GM12865 (cell line): ENCODE results near the gene SP3.

Experiments used
- DNase-seq: peaks from one replicate; pipeline ENCODE4 v3.0.0; 2010; ENCODE audit warnings: low read depth
- H3K4me3 ChIP-seq: 2 replicates; pipeline ENCODE4 v1.5.1; 2011; ENCODE audit warnings: mild to moderate bottlenecking, low read depth, low read length, control low read depth
- CTCF ChIP-seq: IDR thresholded peaks from 2 replicates; pipeline ENCODE4 v1.5.1; 2011; ENCODE audit warnings: low read length, control low read depth, low read depth, inconsistent platforms; ENCODE audit not compliant: insufficient read depth; ENCODE audit errors: missing control alignments

The SP3 gene

GRCh38 chr2:173929441-173929840 lies 35.7 kb downstream of the SP3 start:
- no peak overlapping the region for H3K4me3 ChIP-seq
- TF ChIP-seq CTCF, result no peak
- DNase-seq, result no peak

GRCh38 chr2:173926875-173927274 lies 38.3 kb downstream of the SP3 start:
- no peak overlapping the region for H3K4me3 ChIP-seq
- no peak for DNase-seq
- TF ChIP-seq CTCF, result no peak

GRCh38 chr2:173924285-173924684 lies 40.9 kb downstream of the SP3 start:
- TF ChIP-seq CTCF, result no peak
- no peak for DNase-seq
- no peak overlapping the region for H3K4me3 ChIP-seq

GRCh38 chr2:173922760-173923159 lies 42.4 kb downstream of the SP3 start:
- TF ChIP-seq CTCF, result no peak

GRCh38 chr2:173922068-173922467 lies 43.1 kb downstream of the SP3 start:
- TF ChIP-seq CTCF, result no peak
- DNase-seq, result no peak
- H3K4me3 ChIP-seq, result no peak overlapping the region

More at GRCh38 chr2:173922760-173923159, 42.4 kb downstream of the SP3 start:
- no peak overlapping the region for H3K4me3 ChIP-seq
- no peak for DNase-seq

- H3K4me3 ChIP-seq, result no peak overlapping the region
- TF ChIP-seq CTCF, result no peak
- no peak for DNase-seq
These were observed 50.9 kb downstream of the SP3 start for GRCh38 chr2:173914055-173914927.

GRCh38 chr2:173909846-173910245 lies 55.3 kb downstream of the SP3 start:
- no peak for DNase-seq
- no peak overlapping the region for H3K4me3 ChIP-seq
- no peak for TF ChIP-seq CTCF
